K562 (cell line): Measurements from ENCODE around the gene NLGN3. TPM values are rescaled to one million over a fixed set of nuclear protein-coding genes. Genes with fewer than 3 reads are reported as not detected.

Experiments
- ATAC-seq: fragments of 200-7000 bp; cut with Tn5 transposase; 3 replicates; pipeline ENCODE4 v1.9.1; 2020; ENCODE audit warnings: moderate library complexity
- BruUV-seq: library from RNA; stranded (reverse); fragments of 400-500 nt; replicated peaks from 2 replicates; lab custom pipeline; 2021; lab: Mats Ljungman, UMichigan
- CTCF ChIA-PET: fragments of 300-600 bp; formaldehyde crosslinking; extraction: SDS; loops from one replicate; lab custom pipeline; 2021; ENCODE audit warnings: low intra/inter-chr PET ratio; lab: Yijun Ruan, JAX
- POLR2A ChIA-PET: fragments of 300-600, 350-650 bp; sonication (Branson Sonifier 250); formaldehyde crosslinking; extraction: SDS; loops from one replicate; lab custom pipeline; 2021; ENCODE audit warnings: antibody characterized with exemption, inconsistent platforms; lab: Yijun Ruan, JAX
- DNase-seq, 4 experiments: peaks; one replicate each; pipeline versions ENCODE4 v3.0.0 to v3.0.0-alpha.2; 2011 to 2018; ENCODE audit warnings: low spot score in 3 of 4, mixed read lengths in 3 of 4; ENCODE audit errors: extremely low read depth in 1 of 4
- FAIRE-seq: peaks from 2 replicates; lab custom pipeline; 2011; peaks lifted over from hg19 to GRCh38; lab: Jason Lieb, UNC
- H2AFZ ChIP-seq: 2 replicates; pipeline ENCODE4 v1.6.0; 2011; ENCODE audit warnings: low read depth, low read length, control low read depth, inconsistent platforms
- H3K27ac ChIP-seq: fragments of 200-600 bp; 3 replicates; pipeline ENCODE4 v1.8.0; 2011; ENCODE audit warnings: low read depth, mild to moderate bottlenecking, control low read depth, inconsistent platforms, low read length, moderate library complexity, mixed read lengths; ENCODE audit errors: extremely low read depth
- H3K27me3 ChIP-seq, 2 experiments: fragments of 300-600 bp in 1 of 2; 2 replicates in 1 of 2; 3 replicates in 1 of 2; pipeline versions ENCODE4 v1.6.0 to v1.8.0; 2011; ENCODE audit warnings: inconsistent platforms in 2 of 2, low read length in 2 of 2, mild to moderate bottlenecking in 1 of 2, mixed read lengths in 1 of 2, moderate library complexity in 1 of 2; ENCODE audit not compliant: control insufficient read depth in 2 of 2, insufficient read depth in 2 of 2
- H3K36me3 ChIP-seq: fragments of 300-600 bp; 3 replicates; pipeline ENCODE4 v1.8.0; 2011; ENCODE audit warnings: mild to moderate bottlenecking, low read length, inconsistent platforms; ENCODE audit not compliant: control insufficient read depth, insufficient read depth
- H3K4me1 ChIP-seq, 2 experiments: fragments of 200-600 bp in 1 of 2; replicated peaks in 1 of 2; 2 replicates in 1 of 2; 3 replicates in 1 of 2; pipeline versions ENCODE4 v1.5.1 to v1.8.0; 2011; ENCODE audit warnings: inconsistent platforms in 2 of 2, low read length in 2 of 2, mild to moderate bottlenecking in 1 of 2, mixed read lengths in 1 of 2, moderate library complexity in 1 of 2; ENCODE audit not compliant: control insufficient read depth in 2 of 2, insufficient read depth in 2 of 2
- H3K4me2 ChIP-seq: 2 replicates; pipeline ENCODE4 v1.6.1; 2011; ENCODE audit warnings: low read length, control low read depth, inconsistent platforms, mixed read lengths; ENCODE audit not compliant: insufficient read depth
- H3K4me3 ChIP-seq: fragments of 200-600 bp; sonication (generic), shearing (Covaris generic); 2 replicates; pipeline ENCODE4 v1.5.1; 2016; ENCODE audit warnings: control low read depth, inconsistent platforms
- H3K79me2 ChIP-seq: fragments of 200-600 bp; 3 replicates; pipeline ENCODE4 v1.8.0; 2011; ENCODE audit warnings: low read length, inconsistent platforms; ENCODE audit not compliant: control insufficient read depth, insufficient read depth
- H3K9ac ChIP-seq, 2 experiments: 2 replicates each; pipeline versions ENCODE4 v1.6.0 to v1.6.1; 2011; ENCODE audit warnings: low read depth in 2 of 2, low read length in 2 of 2, control low read depth in 1 of 2, inconsistent platforms in 1 of 2, mild to moderate bottlenecking in 1 of 2, mixed read lengths in 1 of 2; ENCODE audit not compliant: insufficient read depth in 1 of 2
- H3K9me1 ChIP-seq: one replicate; pipeline ENCODE4 v1.6.0; 2011; ENCODE audit warnings: inconsistent platforms, mild to moderate bottlenecking, low read length, moderate library complexity; ENCODE audit not compliant: control insufficient read depth, insufficient read depth
- H3K9me3 ChIP-seq: replicated peaks from 2 replicates; pipeline ENCODE4 v1.5.1; 2011; ENCODE audit warnings: low read depth, low read length, inconsistent platforms; ENCODE audit not compliant: control insufficient read depth, insufficient read depth
- H4K20me1 ChIP-seq: replicated peaks from 2 replicates; pipeline ENCODE4 v1.6.1; 2011; ENCODE audit warnings: low read length, inconsistent platforms, mixed read lengths; ENCODE audit not compliant: control insufficient read depth, insufficient read depth
- GTF3C2 ChIP-seq: IDR thresholded peaks from 3 replicates; pipeline ENCODE4 v1.6.1; 2011; ENCODE audit warnings: borderline replicate concordance, mild to moderate bottlenecking, moderate library complexity; ENCODE audit not compliant: insufficient read length; ENCODE audit errors: extremely low read depth
- IRF9 ChIP-seq: fragments of 450-650 bp; IDR thresholded peaks from 2 replicates; pipeline ENCODE4 v1.6.1; 2016; ENCODE audit warnings: missing biosample characterization, missing genetic modification characterization
- POLR2A ChIP-seq: fragments of 450-650 bp; conservative IDR thresholded peaks from 2 replicates; pipeline ENCODE4 v1.6.1; 2016
- WGBS: fragments of 100-300 bp; shearing (Covaris generic); methylation state at CpG from one replicate; pipeline ENCODE4 v1.1.6; 2016; ENCODE audit warnings: low coverage, mixed read lengths; ENCODE audit not compliant: insufficient coverage; ENCODE audit errors: missing lambda C conversion rate; 5-methylcytosine and 5-hydroxymethylcytosine counted together
- in situ Hi-C: fragments of 300-500 bp; cut with MboI; formaldehyde crosslinking; loops from 4 replicates; pipeline ENCODE4 v1.15.0; 2018; ENCODE audit warnings: inconsistent platforms, mixed read lengths
- intact Hi-C: fragments of 100-400 bp; cut with micrococcal nuclease; formaldehyde crosslinking; loops from 2 replicates; pipeline ENCODE4 v1.14.2; 2022
- polyA plus RNA-seq, 8 experiments: library from polyadenylated mRNA; depleted of rRNA in 4 of 8; stranded (reverse) in 5 of 8; unstranded in 3 of 8; fragments of >200 nt; fragmentation: Nextera tagmentation in 2 of 8; fragmentation: Illumina TruSeq in 1 of 8; extraction: Ambion mirVana in 2 of 8; extraction: Trizol in 1 of 8; gene quantifications; 2 replicates each; pipeline versions ENCODE4 v1.2.1 to v1.2.3, GENCODE V29; 2011 to 2014; ENCODE audit warnings: inconsistent platforms in 1 of 8, missing spikeins in 1 of 8
- total RNA-seq, 7 experiments: library from RNA; depleted of rRNA in 6 of 7; stranded (reverse); fragments of >200 nt in 6 of 7; fragmentation: Illumina TruSeq in 2 of 7; extraction: Trizol in 2 of 7; gene quantifications; 2 replicates each; pipeline versions ENCODE4 v1.2.1 to v1.2.3, GENCODE V29; 2011 to 2021; ENCODE audit warnings: low replicate concordance in 1 of 7

NLGN3 gene
- total and polyA plus RNA-seq, 9 of the 15 experiments (the other 6 are each of a cell fraction or from before 2014, with no cell fraction given) = 0.03 to 0.86 (median 0.25) TPM

GRCh38 chrX:71210816-71211215, 66.2 kb downstream of the NLGN3 start (continued):
- no peak for TF ChIP-seq IRF9
- TF ChIP-seq, all 486 proteins: peak for 0

DNA sequence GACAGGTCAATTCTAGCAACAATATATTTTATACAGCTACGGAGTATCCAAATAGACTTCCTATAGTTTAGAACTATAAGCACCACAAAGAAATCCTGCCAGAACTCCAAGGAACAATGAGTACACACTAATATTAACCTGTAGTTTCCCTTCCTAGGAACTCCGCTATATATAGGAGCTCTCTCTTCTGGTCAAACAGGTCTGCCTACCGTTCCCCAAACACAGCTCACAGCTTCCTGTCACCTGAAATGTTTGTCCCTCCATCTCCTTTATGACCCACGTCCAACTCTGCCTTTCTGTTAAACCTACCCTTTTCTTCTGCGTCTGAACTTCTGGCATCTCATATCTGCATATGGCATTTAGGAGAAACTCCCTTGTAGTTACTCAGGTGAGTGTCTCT, 67.9 kb downstream of the NLGN3 start:
- Histone ChIP-seq H3K36me3 (no peaks in the 10 kb centered on the region), H3K9me1 (no peaks in the 10 kb centered on the region), H3K9me3 (no peaks in the 10 kb centered on the region), H3K4me2 (no peak overlapping the region), H3K4me1 (no peaks in the 10 kb centered on the region), H2AFZ (no peak overlapping the region), H3K27me3 (peaks cover 0 to 31% of the 10 kb centered on the region in 2 experiments; a peak in 4 of 5 replicates), H3K4me3 (no peak overlapping the region), H4K20me1 (no peaks in the 10 kb centered on the region), H3K9ac (no peak overlapping the region), H3K79me2 (no peaks in the 10 kb centered on the region), H3K27ac (no peak overlapping the region)
- ATAC-seq = no peak
- TF ChIP-seq POLR2A (no peak), GTF3C2 (no peak)
- intact Hi-C loops = no loop called here
- no peak for FAIRE-seq
- ChIA-PET POLR2A (no interaction called here), CTCF (no interaction called here)
- WGBS = 37% methylated on average over 5 of the region's 5 CpGs
- in situ Hi-C loops = no loop called here
- DNase-seq = no peak
- no TSS peak for BruUV-seq
